ENCODE measurements around the gene ITK.
A peak's percentile ranks its signal among the peaks of the same experiment; 100 is the strongest.

Gene ITK

DNA sequence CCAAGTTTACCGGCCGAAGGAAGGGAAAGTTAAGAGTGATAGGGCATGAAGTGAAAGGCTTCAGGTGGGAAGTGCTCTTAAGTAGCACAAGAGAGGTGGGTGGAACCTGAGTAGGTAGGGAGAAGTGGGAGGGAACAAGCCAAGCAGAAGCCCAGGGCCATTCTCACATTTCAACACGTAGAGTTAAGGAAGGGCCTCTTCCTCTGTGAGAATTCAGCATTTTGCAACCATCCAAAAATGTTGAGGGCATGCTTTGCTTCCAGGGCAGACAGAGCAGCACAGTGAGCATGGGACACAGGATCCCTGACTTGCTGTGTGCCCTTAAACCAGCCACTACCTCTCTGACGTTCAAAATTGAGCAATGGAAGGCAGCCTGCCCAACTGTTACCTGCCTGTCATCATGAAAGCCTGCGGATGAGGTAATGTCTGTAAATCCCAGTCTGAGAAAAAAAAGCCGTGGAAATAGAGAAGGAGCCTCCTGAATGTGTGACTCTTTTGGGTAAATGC lies 88.6 kb downstream of the ITK start:
- H4K20me1 ChIP-seq (ENCODE audit: insufficient read depth), result no peaks in the 10 kb centered on the region
- TF ChIP-seq, protein P1, sequence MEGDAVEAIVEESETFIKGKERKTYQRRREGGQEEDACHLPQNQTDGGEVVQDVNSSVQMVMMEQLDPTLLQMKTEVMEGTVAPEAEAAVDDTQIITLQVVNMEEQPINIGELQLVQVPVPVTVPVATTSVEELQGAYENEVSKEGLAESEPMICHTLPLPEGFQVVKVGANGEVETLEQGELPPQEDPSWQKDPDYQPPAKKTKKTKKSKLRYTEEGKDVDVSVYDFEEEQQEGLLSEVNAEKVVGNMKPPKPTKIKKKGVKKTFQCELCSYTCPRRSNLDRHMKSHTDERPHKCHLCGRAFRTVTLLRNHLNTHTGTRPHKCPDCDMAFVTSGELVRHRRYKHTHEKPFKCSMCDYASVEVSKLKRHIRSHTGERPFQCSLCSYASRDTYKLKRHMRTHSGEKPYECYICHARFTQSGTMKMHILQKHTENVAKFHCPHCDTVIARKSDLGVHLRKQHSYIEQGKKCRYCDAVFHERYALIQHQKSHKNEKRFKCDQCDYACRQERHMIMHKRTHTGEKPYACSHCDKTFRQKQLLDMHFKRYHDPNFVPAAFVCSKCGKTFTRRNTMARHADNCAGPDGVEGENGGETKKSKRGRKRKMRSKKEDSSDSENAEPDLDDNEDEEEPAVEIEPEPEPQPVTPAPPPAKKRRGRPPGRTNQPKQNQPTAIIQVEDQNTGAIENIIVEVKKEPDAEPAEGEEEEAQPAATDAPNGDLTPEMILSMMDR (conservative IDR thresholded peaks at IDR 0.05; ENCODE audit: low read depth, low read length), result no peak
- H3K27ac ChIP-seq, result no peak overlapping the region

DNA sequence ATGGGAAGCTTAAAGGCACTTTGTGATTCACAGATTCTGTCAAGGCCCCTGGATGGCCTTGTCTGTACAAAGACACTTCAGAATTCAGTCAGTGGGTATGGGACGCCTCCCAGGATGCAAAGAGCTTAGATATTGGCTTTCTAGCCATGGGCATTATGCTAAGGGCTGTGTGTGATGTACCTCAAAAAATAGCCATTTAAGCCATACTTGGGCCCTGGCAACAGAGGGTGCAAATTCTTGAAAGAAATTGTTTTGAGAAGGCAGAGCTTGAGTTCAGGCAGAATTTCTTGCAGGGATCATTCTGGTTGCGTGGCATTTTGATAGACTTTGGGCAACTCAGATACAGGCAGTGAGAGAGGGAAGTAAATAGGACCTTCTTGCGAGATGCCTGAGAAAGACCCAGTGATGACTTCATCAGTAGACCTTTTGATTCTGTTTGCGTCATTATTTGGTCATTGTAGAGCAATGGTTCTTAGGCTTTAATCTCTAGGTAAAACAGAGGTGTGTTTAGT lies 89.2 kb downstream of the ITK start:
- Histone ChIP-seq H3K79me2 (ENCODE audit: insufficient read depth, low read depth) (peaks cover 60% of the 10 kb centered on the region), H2AFZ (ENCODE audit: low read depth) (no peak overlapping the region), H3K4me3 (IDR thresholded peaks at IDR 0.05; ENCODE audit: insufficient read depth, low read depth, low read length) (no peak overlapping the region), H3K36me3 (ENCODE audit: insufficient read depth) (no peaks in the 10 kb centered on the region), H3K4me2 (peak overlapping the region; percentile 82), H4K20me1 (ENCODE audit: insufficient read depth) (no peaks in the 10 kb centered on the region), H3K4me1 (ENCODE audit: low read depth, poor library complexity, severe bottlenecking) (peaks cover 80% of the 10 kb centered on the region), H3K27me3 (ENCODE audit: insufficient read depth, low read depth) (no peaks in the 10 kb centered on the region), H3K9ac (no peak overlapping the region), H3K27ac (peak overlapping the region; percentile 100; the same call in 1 of the 2 replicates)
- TF ChIP-seq, protein P1 (conservative IDR thresholded peaks at IDR 0.05; ENCODE audit: low read depth, low read length), result no peak

More for the DNA sequence above, 88.6 kb downstream of the ITK start:
- no peak overlapping the region for H3K9ac ChIP-seq
- H3K27me3 ChIP-seq (ENCODE audit: insufficient read depth, low read depth), result no peaks in the 10 kb centered on the region
- H3K36me3 ChIP-seq (ENCODE audit: insufficient read depth), result no peaks in the 10 kb centered on the region
- no peak overlapping the region for H2AFZ ChIP-seq (ENCODE audit: low read depth)
- H3K4me1 ChIP-seq (ENCODE audit: low read depth, poor library complexity, severe bottlenecking), result peaks cover 77% of the 10 kb centered on the region
- peaks cover 56% of the 10 kb centered on the region for H3K79me2 ChIP-seq (ENCODE audit: insufficient read depth, low read depth)
- H3K4me2 ChIP-seq, result peak overlapping the region; percentile 82; the same call in 1 of the 2 replicates
- no peak overlapping the region for H3K4me3 ChIP-seq (IDR thresholded peaks at IDR 0.05; ENCODE audit: insufficient read depth, low read depth, low read length)

DNA sequence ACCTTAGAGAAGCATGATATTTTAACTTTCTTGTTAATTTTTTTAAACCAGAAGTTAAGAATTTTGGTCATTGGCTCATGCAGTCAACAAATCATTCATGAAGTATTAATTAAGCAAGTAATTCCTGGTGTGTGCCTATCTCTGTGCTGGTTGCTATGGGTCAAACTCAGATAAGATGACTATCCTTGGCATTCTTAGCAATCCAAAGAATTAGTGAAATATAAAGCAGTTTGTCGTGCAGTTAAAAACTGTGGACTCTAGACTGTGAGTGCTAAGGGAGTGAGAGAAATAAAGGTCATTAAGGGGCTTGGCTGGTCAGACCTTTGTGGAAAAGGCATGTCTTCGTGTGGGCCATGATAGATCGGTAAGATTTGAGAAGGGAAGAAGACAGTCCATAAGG lies 90.1 kb downstream of the ITK start:
- Histone ChIP-seq H4K20me1 (ENCODE audit: insufficient read depth) (no peaks in the 10 kb centered on the region), H3K27ac (peak overlapping the region; percentile 100), H3K9ac (peak overlapping the region; percentile 82), H3K79me2 (ENCODE audit: insufficient read depth, low read depth) (peaks cover 70% of the 10 kb centered on the region), H3K4me1 (ENCODE audit: low read depth, poor library complexity, severe bottlenecking) (peaks cover 84% of the 10 kb centered on the region), H3K36me3 (ENCODE audit: insufficient read depth) (no peaks in the 10 kb centered on the region), H3K4me3 (IDR thresholded peaks at IDR 0.05; ENCODE audit: insufficient read depth, low read depth, low read length) (no peak overlapping the region), H3K27me3 (ENCODE audit: insufficient read depth, low read depth) (no peaks in the 10 kb centered on the region), H2AFZ (ENCODE audit: low read depth) (no peak overlapping the region), H3K4me2 (peak overlapping the region; percentile 82)
- TF ChIP-seq, protein P1 (conservative IDR thresholded peaks at IDR 0.05; ENCODE audit: low read depth, low read length), result no peak

DNA sequence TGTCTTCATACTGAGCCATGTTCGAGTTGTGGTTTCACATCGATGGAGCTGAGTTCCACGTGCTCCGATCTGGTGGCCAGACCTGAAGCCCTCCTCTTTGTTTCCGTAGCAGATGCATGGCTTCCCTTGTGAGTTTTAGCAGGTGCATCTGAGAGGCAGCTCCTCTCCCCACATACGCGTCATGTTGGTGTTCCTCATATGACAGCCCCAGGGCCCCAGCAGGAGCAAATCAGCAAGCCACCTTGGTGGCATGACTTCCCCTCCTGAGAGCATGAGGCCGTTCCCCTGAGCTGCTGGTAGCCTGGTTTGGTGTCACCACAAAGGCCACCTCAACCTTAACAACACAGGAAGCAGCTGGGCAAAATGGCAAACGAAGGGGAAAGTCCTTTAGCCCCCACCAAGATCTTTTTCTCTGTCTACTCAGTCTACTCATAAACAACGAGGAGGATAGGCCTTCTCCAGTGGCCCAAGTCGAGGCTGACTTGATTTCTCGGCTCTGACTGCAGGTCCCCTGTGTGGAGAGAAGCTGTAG lies 91.2 kb downstream of the ITK start:
- no peaks in the 10 kb centered on the region for H3K36me3 ChIP-seq (ENCODE audit: insufficient read depth)
- no peak overlapping the region for H3K4me3 ChIP-seq (IDR thresholded peaks at IDR 0.05; ENCODE audit: insufficient read depth, low read depth, low read length)
- peaks cover 76% of the 10 kb centered on the region for H3K79me2 ChIP-seq (ENCODE audit: insufficient read depth, low read depth)
- no peaks in the 10 kb centered on the region for H4K20me1 ChIP-seq (ENCODE audit: insufficient read depth)
- H2AFZ ChIP-seq (ENCODE audit: low read depth), result no peak overlapping the region
- peaks cover 87% of the 10 kb centered on the region for H3K4me1 ChIP-seq (ENCODE audit: low read depth, poor library complexity, severe bottlenecking)
- H3K27me3 ChIP-seq (ENCODE audit: insufficient read depth, low read depth), result no peaks in the 10 kb centered on the region
- H3K9ac ChIP-seq, result peak overlapping the region; percentile 82
- peak overlapping the region; percentile 100 for H3K27ac ChIP-seq
- TF ChIP-seq, protein P1 (conservative IDR thresholded peaks at IDR 0.05; ENCODE audit: low read depth, low read length), result no peak
- H3K4me2 ChIP-seq, result peak overlapping the region; percentile 96
